Activated T-cell treated with anti-CD3 and anti-CD28 coated beads, Interleukin-2, amount 50 U/mL, for 72 hours (primary cell): ENCODE data around the gene CYP26A1. TPM values are rescaled to one million over a fixed set of nuclear protein-coding genes. Genes with fewer than 3 reads are reported as not detected.

Experiments used
- ATAC-seq, 2 donors: fragments of 150-1000 bp; cut with Tn5 transposase; replicated peaks in 1 of 2; 2 replicates each; pipeline ENCODE4 v1.10.0; 2021; ENCODE audit warnings: moderate library complexity in 2 of 2, mild to moderate bottlenecking in 1 of 2
- DNase-seq, 2 donors: peaks; one replicate each; pipeline ENCODE4 v3.0.0; 2021 to 2022; ENCODE audit warnings: mixed read lengths in 1 of 2
- H3K27ac Mint-ChIP-seq: one replicate; pipeline ENCODE4 v1.8.0; 2022; ENCODE audit warnings: mild to moderate bottlenecking, moderate library complexity, mixed read lengths
- H3K27me3 Mint-ChIP-seq: one replicate; pipeline ENCODE4 v1.8.0; 2022; ENCODE audit warnings: low read depth, mixed read lengths
- H3K36me3 Mint-ChIP-seq, 2 donors: one replicate each; pipeline ENCODE4 v1.8.0; 2022; ENCODE audit warnings: mixed read lengths in 2 of 2, mild to moderate bottlenecking in 1 of 2; ENCODE audit not compliant: insufficient read depth in 2 of 2
- H3K4me1 Mint-ChIP-seq: one replicate; pipeline ENCODE4 v1.8.0; 2022; ENCODE audit warnings: low read depth, mixed read lengths
- H3K4me3 Mint-ChIP-seq, 2 donors: one replicate each; pipeline ENCODE4 v1.8.0; 2022; ENCODE audit warnings: mild to moderate bottlenecking in 2 of 2, mixed read lengths in 2 of 2, moderate library complexity in 2 of 2
- H3K9me3 Mint-ChIP-seq, 2 donors: one replicate each; pipeline ENCODE4 v1.8.0; 2022; ENCODE audit warnings: mixed read lengths in 2 of 2
- total RNA-seq, 2 donors: library from RNA; stranded (reverse); gene quantifications; one replicate each; pipeline ENCODE4 v1.2.3, GENCODE V29; 2022

CYP26A1 gene
- total RNA-seq, 2 donors from 2014 or later = not detected

- no peak overlapping the region for H3K4me3 Mint-ChIP-seq
- ATAC-seq (no peak), DNase-seq (no peak)
- no peaks in the 10 kb centered on the region for H3K9me3 Mint-ChIP-seq
- H3K36me3 Mint-ChIP-seq = no peaks in the 10 kb centered on the region
- H3K27me3 Mint-ChIP-seq = peaks cover 77% of the 10 kb centered on the region
- peaks cover 24% of the 10 kb centered on the region for H3K4me1 Mint-ChIP-seq
- no peak overlapping the region for H3K27ac Mint-ChIP-seq
Observed at GRCh38 chr10:93077860-93078337, 4.2 kb downstream of the CYP26A1 start.

- Mint-ChIP-seq H3K4me1 (peaks cover 16% of the 10 kb centered on the region), H3K4me3 (peak overlapping the region in 1 of 2 donors; percentile 67), H3K9me3 (no peaks in the 10 kb centered on the region), H3K27me3 (peaks cover 64% of the 10 kb centered on the region), H3K27ac (no peak overlapping the region), H3K36me3 (no peaks in the 10 kb centered on the region)
- ATAC-seq (no peak), DNase-seq (no peak)
Observed at GRCh38 chr10:93079663-93080349, 6.1 kb downstream of the CYP26A1 start.

GRCh38 chr10:93080350-93081046, 6.8 kb downstream of the CYP26A1 start:
- Mint-ChIP-seq H3K4me1 (peaks cover 10% of the 10 kb centered on the region), H3K9me3 (no peaks in the 10 kb centered on the region), H3K36me3 (no peaks in the 10 kb centered on the region), H3K4me3 (peak overlapping the region in 1 of 2 donors; percentile 67), H3K27me3 (peaks cover 60% of the 10 kb centered on the region), H3K27ac (no peak overlapping the region)
- ATAC-seq (peak; percentile 60), DNase-seq (peak; percentile 56 to 62)

GRCh38 chr10:93081318-93081717, 7.6 kb downstream of the CYP26A1 start:
- no peaks in the 10 kb centered on the region for H3K9me3 Mint-ChIP-seq

GRCh38 chr10:93081834-93082233, 8.1 kb downstream of the CYP26A1 start:
- Mint-ChIP-seq H3K9me3 (no peaks in the 10 kb centered on the region), H3K36me3 (no peaks in the 10 kb centered on the region), H3K27me3 (peaks cover 46% of the 10 kb centered on the region), H3K4me1 (peaks cover 5% of the 10 kb centered on the region), H3K27ac (no peak overlapping the region), H3K4me3 (no peak overlapping the region)
- no peak for ATAC-seq
- no peak for DNase-seq

More at GRCh38 chr10:93081318-93081717, 7.6 kb downstream of the CYP26A1 start:
- peaks cover 51% of the 10 kb centered on the region for H3K27me3 Mint-ChIP-seq
- ATAC-seq (no peak), DNase-seq (no peak)
- H3K4me3 Mint-ChIP-seq = no peak overlapping the region
- H3K27ac Mint-ChIP-seq = no peak overlapping the region
- H3K4me1 Mint-ChIP-seq = peaks cover 5% of the 10 kb centered on the region
- no peaks in the 10 kb centered on the region for H3K36me3 Mint-ChIP-seq

GRCh38 chr10:93083743-93084539, 10.2 kb downstream of the CYP26A1 start:
- DNase-seq (no peak), ATAC-seq (no peak)
- peaks cover 35% of the 10 kb centered on the region for H3K27me3 Mint-ChIP-seq
- H3K27ac Mint-ChIP-seq = no peak overlapping the region
- H3K36me3 Mint-ChIP-seq = no peaks in the 10 kb centered on the region
- peaks cover 5% of the 10 kb centered on the region for H3K4me1 Mint-ChIP-seq
- no peak overlapping the region for H3K4me3 Mint-ChIP-seq
- H3K9me3 Mint-ChIP-seq = no peaks in the 10 kb centered on the region

- no peak for DNase-seq
Observed at GRCh38 chr10:93085272-93085859, 11.7 kb downstream of the CYP26A1 start.

GRCh38 chr10:93086289-93086688, 12.6 kb downstream of the CYP26A1 start:
- no peaks in the 10 kb centered on the region for H3K36me3 Mint-ChIP-seq
- H3K4me3 Mint-ChIP-seq = no peak overlapping the region
- no peak for DNase-seq
- H3K4me1 Mint-ChIP-seq = no peaks in the 10 kb centered on the region
- H3K27ac Mint-ChIP-seq = no peak overlapping the region
- ATAC-seq = no peak
- H3K27me3 Mint-ChIP-seq = peaks cover 12% of the 10 kb centered on the region
- no peaks in the 10 kb centered on the region for H3K9me3 Mint-ChIP-seq

More at GRCh38 chr10:93085272-93085859, 11.7 kb downstream of the CYP26A1 start:
- no peak overlapping the region for H3K27ac Mint-ChIP-seq
- peaks cover 21% of the 10 kb centered on the region for H3K27me3 Mint-ChIP-seq
- H3K4me3 Mint-ChIP-seq = no peak overlapping the region
- ATAC-seq = no peak
- no peaks in the 10 kb centered on the region for H3K36me3 Mint-ChIP-seq
- H3K4me1 Mint-ChIP-seq = no peaks in the 10 kb centered on the region
- no peaks in the 10 kb centered on the region for H3K9me3 Mint-ChIP-seq

GRCh38 chr10:93087846-93088245, 14.2 kb downstream of the CYP26A1 start:
- Mint-ChIP-seq H3K27me3 (peaks cover 8% of the 10 kb centered on the region), H3K4me3 (no peak overlapping the region), H3K9me3 (no peaks in the 10 kb centered on the region)

GRCh38 chr10:93088466-93088865, 14.8 kb downstream of the CYP26A1 start:
- DNase-seq = no peak
- no peaks in the 10 kb centered on the region for H3K36me3 Mint-ChIP-seq
- no peaks in the 10 kb centered on the region for H3K9me3 Mint-ChIP-seq
- peaks cover 14% of the 10 kb centered on the region for H3K27me3 Mint-ChIP-seq
- H3K4me3 Mint-ChIP-seq = no peak overlapping the region
- H3K27ac Mint-ChIP-seq = no peak overlapping the region
- ATAC-seq = no peak
- H3K4me1 Mint-ChIP-seq = no peaks in the 10 kb centered on the region

More at GRCh38 chr10:93087846-93088245, 14.2 kb downstream of the CYP26A1 start:
- no peak overlapping the region for H3K27ac Mint-ChIP-seq
- DNase-seq = no peak
- no peaks in the 10 kb centered on the region for H3K36me3 Mint-ChIP-seq
- no peaks in the 10 kb centered on the region for H3K4me1 Mint-ChIP-seq
- ATAC-seq = no peak

GRCh38 chr10:93090619-93091018, 16.9 kb downstream of the CYP26A1 start:
- H3K4me3 Mint-ChIP-seq = no peak overlapping the region
- peaks cover 14% of the 10 kb centered on the region for H3K27me3 Mint-ChIP-seq
- no peak for DNase-seq
- H3K36me3 Mint-ChIP-seq = no peaks in the 10 kb centered on the region
- no peaks in the 10 kb centered on the region for H3K9me3 Mint-ChIP-seq
- no peaks in the 10 kb centered on the region for H3K4me1 Mint-ChIP-seq
- no peak for ATAC-seq
- no peak overlapping the region for H3K27ac Mint-ChIP-seq

GRCh38 chr10:93091960-93092359, 18.3 kb downstream of the CYP26A1 start:
- Mint-ChIP-seq H3K4me1 (no peaks in the 10 kb centered on the region), H3K27me3 (peaks cover 14% of the 10 kb centered on the region), H3K9me3 (no peaks in the 10 kb centered on the region), H3K27ac (no peak overlapping the region), H3K36me3 (no peaks in the 10 kb centered on the region), H3K4me3 (no peak overlapping the region)
- no peak for DNase-seq
- no peak for ATAC-seq

- H3K27ac Mint-ChIP-seq = no peak overlapping the region
- no peaks in the 10 kb centered on the region for H3K36me3 Mint-ChIP-seq
- no peak overlapping the region for H3K4me3 Mint-ChIP-seq
- peaks cover 8% of the 10 kb centered on the region for H3K27me3 Mint-ChIP-seq
- ATAC-seq = no peak
- no peaks in the 10 kb centered on the region for H3K4me1 Mint-ChIP-seq
- H3K9me3 Mint-ChIP-seq = no peaks in the 10 kb centered on the region
- no peak for DNase-seq
Observed at GRCh38 chr10:93095225-93095624, 21.5 kb downstream of the CYP26A1 start.
